ENCODE results near the gene RPS6KB2.
"Not testable (repeated sequence)": the region's sequence is repeated elsewhere in the genome, so short reads cannot be mapped to it uniquely, and the experiment has no call there.

RPS6KB2 gene

GRCh38 chr11:67468456-67468758 lies 40.1 kb downstream of the RPS6KB2 start:
- no peak for DNase-seq

GRCh38 chr11:67468759-67469507 lies 40.6 kb downstream of the RPS6KB2 start, which contains the start of gene TMEM134:
Gene TMEM134 (minus strand): TSS chr11:67469251. CDS start chr11:67469192, 59 bp downstream.
- DNase-seq = peak; percentile 90

- no peak for DNase-seq
These were observed 41.2 kb downstream of the RPS6KB2 start for GRCh38 chr11:67469508-67469811.

- DNase-seq = no peak
These were observed 42.2 kb downstream of the RPS6KB2 start for GRCh38 chr11:67470337-67471002.

GRCh38 chr11:67472882-67473281 lies 44.6 kb downstream of the RPS6KB2 start:
- no peak for DNase-seq

- not testable (repeated sequence) for DNase-seq
These were observed 48.4 kb downstream of the RPS6KB2 start for GRCh38 chr11:67476692-67477091.

- DNase-seq = not testable (repeated sequence)
These were observed 49.2 kb downstream of the RPS6KB2 start for GRCh38 chr11:67477344-67478050.

DNA sequence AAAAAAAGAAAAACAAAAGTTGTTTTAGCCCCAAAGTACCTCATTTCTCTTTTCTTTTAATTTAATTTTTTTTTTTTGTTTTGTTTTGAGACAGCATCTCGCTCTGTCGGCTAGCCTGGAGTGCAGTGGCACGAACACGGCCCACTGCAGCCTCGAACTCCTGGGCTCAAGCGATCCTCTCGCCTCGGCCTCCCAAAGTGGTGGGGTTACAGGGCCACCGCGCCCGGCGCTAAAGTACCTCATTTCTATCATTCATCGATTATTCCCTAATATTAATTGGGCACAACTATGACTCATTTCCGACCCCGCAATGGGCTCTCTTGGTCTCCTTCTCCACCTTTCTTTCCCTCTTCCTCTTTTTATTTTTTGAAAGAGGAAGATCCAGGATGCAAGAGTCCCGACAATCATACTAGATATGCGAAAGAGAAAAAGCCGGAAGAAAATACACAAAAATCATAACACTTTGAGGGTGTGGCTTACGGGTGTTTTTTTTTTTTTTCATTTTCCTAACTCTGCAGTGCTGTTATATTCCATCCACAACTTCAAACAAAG lies 54.1 kb downstream of the RPS6KB2 start:
- DNase-seq = no peak

DNA sequence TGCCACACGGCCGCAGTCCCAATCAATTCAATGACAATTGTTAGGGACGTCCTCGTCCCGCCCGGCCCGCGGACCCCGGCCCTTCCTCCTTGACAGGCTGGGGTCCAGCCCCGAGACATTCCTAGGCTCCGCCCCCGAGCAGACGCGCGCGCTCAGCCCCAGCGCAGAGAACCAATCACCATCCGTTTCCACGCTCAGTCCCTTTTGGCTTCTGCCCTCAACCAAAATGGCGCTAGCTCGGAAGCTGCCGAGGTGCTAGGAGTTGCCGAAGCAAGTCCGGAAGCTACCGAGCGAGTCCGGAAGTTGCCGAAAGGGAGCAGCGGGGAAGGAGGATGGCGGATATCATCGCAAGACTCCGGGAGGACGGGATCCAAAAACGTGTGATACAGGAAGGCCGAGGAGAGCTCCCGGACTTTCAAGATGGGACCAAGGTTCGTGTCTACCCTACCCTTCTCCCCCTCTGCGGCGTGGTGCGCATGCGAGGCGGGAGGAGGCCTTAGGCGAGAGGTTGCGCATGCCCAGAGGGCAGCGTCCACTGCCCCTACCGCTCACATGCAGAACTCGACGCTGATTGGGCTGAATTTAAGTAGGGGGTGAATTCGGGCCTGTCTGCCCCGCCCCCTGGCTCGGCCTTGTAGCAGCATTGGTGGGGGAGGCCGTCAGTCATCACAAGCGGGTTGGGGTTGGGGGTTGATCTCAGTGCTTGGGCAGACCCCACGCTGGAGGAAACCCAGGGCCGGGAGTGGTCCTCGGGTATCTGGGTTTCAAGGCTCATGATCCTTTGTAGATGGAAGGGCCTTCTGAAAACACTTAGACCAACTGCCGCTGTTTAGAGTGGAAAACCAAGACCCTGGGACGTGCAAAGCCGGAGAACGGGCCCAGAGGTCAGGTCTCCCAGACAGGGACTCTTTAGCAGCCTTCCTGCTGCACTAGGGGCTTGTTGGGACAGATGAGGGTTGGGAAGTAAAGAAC lies 54.8 kb downstream of the RPS6KB2 start, which contains the start of gene AIP:
Gene AIP (plus strand): TSS at position 200 of the 972 bp plus-strand sequence. CDS start 133 bp downstream, at position 333.
- peak; percentile 98 for DNase-seq

DNA sequence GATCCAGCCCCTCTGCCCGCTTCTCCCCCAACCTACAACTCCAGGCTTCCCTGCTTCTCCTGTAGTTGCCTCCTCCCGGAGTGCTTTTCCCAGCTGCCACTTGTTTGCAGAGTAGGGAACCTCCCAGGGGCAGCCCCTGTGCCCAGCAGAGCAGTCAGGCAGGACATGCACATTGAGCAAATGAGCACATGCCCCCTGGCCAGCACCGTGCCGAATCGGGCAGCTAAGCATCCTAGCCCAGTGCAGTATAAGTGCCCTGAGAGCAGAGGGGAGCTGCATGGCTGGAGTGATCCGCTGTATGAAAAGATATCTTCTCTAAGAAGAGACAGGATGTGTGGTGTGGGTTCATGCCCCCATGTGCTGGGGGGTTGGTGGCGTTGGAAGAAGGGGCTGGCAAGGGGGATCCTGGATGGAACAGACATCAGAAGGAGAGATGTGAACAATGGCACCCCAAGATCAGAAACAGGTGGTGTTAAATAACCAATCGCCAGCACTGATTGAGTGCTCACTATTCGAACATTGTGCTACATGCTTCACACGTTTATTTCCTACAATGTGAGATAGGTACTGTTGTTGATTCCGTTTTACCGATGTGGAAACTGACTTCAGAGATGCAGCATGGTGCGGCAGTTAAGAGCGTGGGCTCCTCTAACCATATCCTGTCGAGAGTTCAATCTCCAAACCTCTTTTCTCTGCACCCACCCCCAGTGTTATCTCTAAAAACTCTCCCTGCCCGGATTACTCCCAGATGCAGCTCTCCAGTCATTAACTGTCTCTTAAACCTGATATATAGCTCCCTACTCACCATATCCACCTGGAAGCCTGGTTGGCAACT lies 55.8 kb downstream of the RPS6KB2 start:
- DNase-seq = no peak

- DNase-seq = no peak
These were observed 56.6 kb downstream of the RPS6KB2 start for GRCh38 chr11:67484847-67485311.
